GM23338 (cell line): ENCODE measurements around the gene ADA. TPM values are rescaled to one million over a fixed set of nuclear protein-coding genes. Genes with fewer than 3 reads are reported as not detected.

ENCODE experiments used
- ATAC-seq: fragments of 200-7000 bp; cut with Tn5 transposase; 3 replicates; pipeline ENCODE4 v1.9.1; 2020
- DNase-seq: peaks from one replicate; pipeline ENCODE4 v3.0.0-alpha.2; 2015; ENCODE audit warnings: low spot score
- H2AFZ ChIP-seq: fragments of 200-600 bp; sonication (generic); 2 replicates; pipeline ENCODE4 v1.8.0; 2016; ENCODE audit warnings: antibody characterized with exemption, mild to moderate bottlenecking, moderate library complexity
- H3F3A ChIP-seq: fragments of 200-600 bp; sonication (generic); replicated peaks from 2 replicates; pipeline ENCODE4 v1.8.0; 2017; ENCODE audit warnings: antibody characterized with exemption, mixed run types, low read depth
- H3K27ac ChIP-seq: fragments of 200-600 bp; sonication (generic); 2 replicates; pipeline ENCODE4 v1.6.1; 2016; ENCODE audit warnings: low read depth
- H3K27me3 ChIP-seq: fragments of 200-600 bp; sonication (generic); 2 replicates; pipeline ENCODE4 v1.8.0; 2016; ENCODE audit warnings: mild to moderate bottlenecking, mixed run types, moderate library complexity; ENCODE audit not compliant: insufficient read depth
- H3K36me3 ChIP-seq: fragments of 200-600 bp; sonication (generic); 2 replicates; pipeline ENCODE4 v1.8.0; 2016; ENCODE audit warnings: mild to moderate bottlenecking; ENCODE audit not compliant: insufficient read depth
- H3K4me1 ChIP-seq: fragments of 200-600 bp; sonication (generic); 2 replicates; pipeline ENCODE4 v1.8.0; 2016; ENCODE audit warnings: mild to moderate bottlenecking, moderate library complexity; ENCODE audit not compliant: insufficient read depth
- H3K4me2 ChIP-seq: fragments of 200-600 bp; sonication (generic); 2 replicates; pipeline ENCODE4 v1.7.1; 2017; ENCODE audit warnings: mixed run types
- H3K4me3 ChIP-seq: fragments of 200-600 bp; sonication (generic); 2 replicates; pipeline ENCODE4 v1.6.1; 2016; ENCODE audit warnings: mixed run types
- H3K79me2 ChIP-seq: fragments of 200-600 bp; sonication (generic); replicated peaks from 2 replicates; pipeline ENCODE4 v1.8.0; 2017; ENCODE audit warnings: mild to moderate bottlenecking; ENCODE audit not compliant: insufficient read depth
- H3K9me2 ChIP-seq: fragments of 200-600 bp; sonication (generic); 2 replicates; pipeline ENCODE4 v1.8.0; 2017; ENCODE audit not compliant: insufficient read depth
- H4K20me1 ChIP-seq: fragments of 200-600 bp; sonication (generic); replicated peaks from 2 replicates; pipeline ENCODE4 v1.8.0; 2017; ENCODE audit warnings: mild to moderate bottlenecking; ENCODE audit not compliant: insufficient read depth
- H3K27ac Mint-ChIP-seq: 2 replicates; pipeline ENCODE4 v1.8.0; 2020; ENCODE audit warnings: inconsistent platforms, mild to moderate bottlenecking, moderate library complexity, mixed read lengths
- H3K27me3 Mint-ChIP-seq: 3 replicates; pipeline ENCODE4 v1.8.0; 2022; ENCODE audit warnings: low read depth, mild to moderate bottlenecking, moderate library complexity, mixed read lengths, inconsistent platforms; ENCODE audit not compliant: insufficient read depth, poor library complexity
- H3K36me3 Mint-ChIP-seq: 3 replicates; pipeline ENCODE4 v1.8.0; 2021; ENCODE audit warnings: low read depth, mild to moderate bottlenecking, inconsistent platforms, moderate library complexity, mixed read lengths
- H3K4me1 Mint-ChIP-seq: 3 replicates; pipeline ENCODE4 v1.8.0; 2020; ENCODE audit warnings: mild to moderate bottlenecking, inconsistent platforms, mixed read lengths
- H3K4me3 Mint-ChIP-seq: 3 replicates; pipeline ENCODE4 v1.8.0; 2021; ENCODE audit warnings: moderate library complexity, mild to moderate bottlenecking, inconsistent platforms, mixed read lengths
- H3K9me3 Mint-ChIP-seq: 3 replicates; pipeline ENCODE4 v1.8.0; 2020; ENCODE audit warnings: moderate library complexity, mild to moderate bottlenecking, inconsistent platforms, mixed read lengths
- CREB1 ChIP-seq: fragments of 250-450 bp; sonication (Bioruptor Pico); IDR thresholded peaks from 2 replicates; pipeline ENCODE4 v1.5.0; 2020; ENCODE audit warnings: low read depth, mild to moderate bottlenecking, moderate library complexity
- EZH2phosphoT487 ChIP-seq: fragments of 200-600 bp; sonication (generic); IDR thresholded peaks from one replicate; pipeline ENCODE4 v1.8.1; 2018; ENCODE audit warnings: antibody characterized with exemption; ENCODE audit not compliant: unreplicated experiment
- ZNF331 ChIP-seq: fragments of 250-450 bp; sonication (Bioruptor Pico); IDR thresholded peaks from 2 replicates; pipeline ENCODE4 v1.5.0; 2020; ENCODE audit warnings: low read depth, mild to moderate bottlenecking, moderate library complexity
- polyA plus RNA-seq: library from polyadenylated mRNA; unstranded; fragments of >200 nt; fragmentation: Nextera tagmentation; extraction: Ambion mirVana; gene quantifications from 2 replicates; pipeline ENCODE4 v1.2.1, GENCODE V29; 2016
- total RNA-seq: library from RNA; depleted of rRNA; stranded (reverse); fragments of >200 nt; shearing (Covaris generic); gene quantifications from 2 replicates; pipeline ENCODE4 v1.2.3, GENCODE V29; 2014
- TF ChIP-seq, protein P1 (sequence below): fragments of 250-450 bp; sonication (Bioruptor Pico); IDR thresholded peaks from 2 replicates; pipeline ENCODE4 v1.5.0; 2020; ENCODE audit warnings: mild to moderate bottlenecking, moderate library complexity
- TF ChIP-seq, protein P2 (sequence below), 2 experiments: fragments of 200-600 bp in 1 of 2; sonication (generic) in 1 of 2; conservative IDR thresholded peaks; 2 replicates each; pipeline versions ENCODE4 v1.5.1 to v1.6.1; 2016 to 2017; ENCODE audit warnings: antibody characterized with exemption in 2 of 2, low read depth in 2 of 2, mild to moderate bottlenecking in 2 of 2, moderate library complexity in 1 of 2
- TF ChIP-seq, protein P3 (sequence below): IDR thresholded peaks from 2 replicates; pipeline ENCODE4 v1.6.1; 2016; ENCODE audit warnings: antibody characterized with exemption

The ADA gene
- total and polyA plus RNA-seq, 2 experiments from 2014 or later, result 15.8 to 16.2 TPM

DNA sequence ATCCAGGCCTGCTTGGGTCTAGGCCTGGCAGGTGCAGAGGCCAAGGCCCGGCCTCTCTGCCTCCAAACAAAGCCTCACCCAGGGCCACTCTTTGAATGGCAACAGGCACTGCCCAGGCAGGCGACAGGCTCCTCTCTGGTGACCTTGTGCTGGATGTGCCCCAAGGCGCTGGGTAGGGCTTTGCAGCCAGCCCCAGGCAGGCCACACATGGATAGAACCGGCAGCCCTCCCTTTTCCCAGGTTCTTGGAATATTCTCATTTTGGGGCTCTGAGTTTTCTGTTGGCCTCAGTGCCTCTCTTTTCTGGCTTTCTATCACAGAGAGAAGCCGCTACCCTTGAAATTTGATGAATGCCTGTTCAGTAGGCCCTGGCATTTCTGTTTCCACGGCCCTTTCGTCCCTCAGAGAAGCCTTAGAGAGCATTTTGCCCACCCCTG, 50.2 kb downstream of the ADA start (continued):
- TF ChIP-seq, protein P1, sequence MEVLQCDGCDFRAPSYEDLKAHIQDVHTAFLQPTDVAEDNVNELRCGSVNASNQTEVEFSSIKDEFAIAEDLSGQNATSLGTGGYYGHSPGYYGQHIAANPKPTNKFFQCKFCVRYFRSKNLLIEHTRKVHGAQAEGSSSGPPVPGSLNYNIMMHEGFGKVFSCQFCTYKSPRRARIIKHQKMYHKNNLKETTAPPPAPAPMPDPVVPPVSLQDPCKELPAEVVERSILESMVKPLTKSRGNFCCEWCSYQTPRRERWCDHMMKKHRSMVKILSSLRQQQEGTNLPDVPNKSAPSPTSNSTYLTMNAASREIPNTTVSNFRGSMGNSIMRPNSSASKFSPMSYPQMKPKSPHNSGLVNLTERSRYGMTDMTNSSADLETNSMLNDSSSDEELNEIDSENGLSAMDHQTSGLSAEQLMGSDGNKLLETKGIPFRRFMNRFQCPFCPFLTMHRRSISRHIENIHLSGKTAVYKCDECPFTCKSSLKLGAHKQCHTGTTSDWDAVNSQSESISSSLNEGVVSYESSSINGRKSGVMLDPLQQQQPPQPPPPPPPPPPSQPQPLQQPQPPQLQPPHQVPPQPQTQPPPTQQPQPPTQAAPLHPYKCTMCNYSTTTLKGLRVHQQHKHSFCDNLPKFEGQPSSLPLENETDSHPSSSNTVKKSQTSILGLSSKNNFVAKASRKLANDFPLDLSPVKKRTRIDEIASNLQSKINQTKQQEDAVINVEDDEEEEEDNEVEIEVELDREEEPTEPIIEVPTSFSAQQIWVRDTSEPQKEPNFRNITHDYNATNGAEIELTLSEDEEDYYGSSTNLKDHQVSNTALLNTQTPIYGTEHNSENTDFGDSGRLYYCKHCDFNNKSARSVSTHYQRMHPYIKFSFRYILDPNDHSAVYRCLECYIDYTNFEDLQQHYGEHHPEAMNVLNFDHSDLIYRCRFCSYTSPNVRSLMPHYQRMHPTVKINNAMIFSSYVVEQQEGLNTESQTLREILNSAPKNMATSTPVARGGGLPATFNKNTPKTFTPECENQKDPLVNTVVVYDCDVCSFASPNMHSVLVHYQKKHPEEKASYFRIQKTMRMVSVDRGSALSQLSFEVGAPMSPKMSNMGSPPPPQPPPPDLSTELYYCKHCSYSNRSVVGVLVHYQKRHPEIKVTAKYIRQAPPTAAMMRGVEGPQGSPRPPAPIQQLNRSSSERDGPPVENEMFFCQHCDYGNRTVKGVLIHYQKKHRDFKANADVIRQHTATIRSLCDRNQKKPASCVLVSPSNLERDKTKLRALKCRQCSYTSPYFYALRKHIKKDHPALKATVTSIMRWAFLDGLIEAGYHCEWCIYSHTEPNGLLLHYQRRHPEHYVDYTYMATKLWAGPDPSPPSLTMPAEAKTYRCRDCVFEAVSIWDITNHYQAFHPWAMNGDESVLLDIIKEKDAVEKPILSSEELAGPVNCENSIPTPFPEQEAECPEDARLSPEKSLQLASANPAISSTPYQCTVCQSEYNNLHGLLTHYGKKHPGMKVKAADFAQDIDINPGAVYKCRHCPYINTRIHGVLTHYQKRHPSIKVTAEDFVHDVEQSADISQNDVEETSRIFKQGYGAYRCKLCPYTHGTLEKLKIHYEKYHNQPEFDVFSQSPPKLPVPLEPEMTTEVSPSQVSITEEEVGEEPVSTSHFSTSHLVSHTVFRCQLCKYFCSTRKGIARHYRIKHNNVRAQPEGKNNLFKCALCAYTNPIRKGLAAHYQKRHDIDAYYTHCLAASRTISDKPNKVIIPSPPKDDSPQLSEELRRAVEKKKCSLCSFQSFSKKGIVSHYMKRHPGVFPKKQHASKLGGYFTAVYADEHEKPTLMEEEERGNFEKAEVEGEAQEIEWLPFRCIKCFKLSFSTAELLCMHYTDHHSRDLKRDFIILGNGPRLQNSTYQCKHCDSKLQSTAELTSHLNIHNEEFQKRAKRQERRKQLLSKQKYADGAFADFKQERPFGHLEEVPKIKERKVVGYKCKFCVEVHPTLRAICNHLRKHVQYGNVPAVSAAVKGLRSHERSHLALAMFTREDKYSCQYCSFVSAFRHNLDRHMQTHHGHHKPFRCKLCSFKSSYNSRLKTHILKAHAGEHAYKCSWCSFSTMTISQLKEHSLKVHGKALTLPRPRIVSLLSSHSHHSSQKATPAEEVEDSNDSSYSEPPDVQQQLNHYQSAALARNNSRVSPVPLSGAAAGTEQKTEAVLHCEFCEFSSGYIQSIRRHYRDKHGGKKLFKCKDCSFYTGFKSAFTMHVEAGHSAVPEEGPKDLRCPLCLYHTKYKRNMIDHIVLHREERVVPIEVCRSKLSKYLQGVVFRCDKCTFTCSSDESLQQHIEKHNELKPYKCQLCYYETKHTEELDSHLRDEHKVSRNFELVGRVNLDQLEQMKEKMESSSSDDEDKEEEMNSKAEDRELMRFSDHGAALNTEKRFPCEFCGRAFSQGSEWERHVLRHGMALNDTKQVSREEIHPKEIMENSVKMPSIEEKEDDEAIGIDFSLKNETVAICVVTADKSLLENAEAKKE (CRISPR knock-in tag), result no peak
- TF ChIP-seq ZNF331 (CRISPR knock-in tag) (no peak), EZH2phosphoT487 (no peak)
- TF ChIP-seq, protein P2, sequence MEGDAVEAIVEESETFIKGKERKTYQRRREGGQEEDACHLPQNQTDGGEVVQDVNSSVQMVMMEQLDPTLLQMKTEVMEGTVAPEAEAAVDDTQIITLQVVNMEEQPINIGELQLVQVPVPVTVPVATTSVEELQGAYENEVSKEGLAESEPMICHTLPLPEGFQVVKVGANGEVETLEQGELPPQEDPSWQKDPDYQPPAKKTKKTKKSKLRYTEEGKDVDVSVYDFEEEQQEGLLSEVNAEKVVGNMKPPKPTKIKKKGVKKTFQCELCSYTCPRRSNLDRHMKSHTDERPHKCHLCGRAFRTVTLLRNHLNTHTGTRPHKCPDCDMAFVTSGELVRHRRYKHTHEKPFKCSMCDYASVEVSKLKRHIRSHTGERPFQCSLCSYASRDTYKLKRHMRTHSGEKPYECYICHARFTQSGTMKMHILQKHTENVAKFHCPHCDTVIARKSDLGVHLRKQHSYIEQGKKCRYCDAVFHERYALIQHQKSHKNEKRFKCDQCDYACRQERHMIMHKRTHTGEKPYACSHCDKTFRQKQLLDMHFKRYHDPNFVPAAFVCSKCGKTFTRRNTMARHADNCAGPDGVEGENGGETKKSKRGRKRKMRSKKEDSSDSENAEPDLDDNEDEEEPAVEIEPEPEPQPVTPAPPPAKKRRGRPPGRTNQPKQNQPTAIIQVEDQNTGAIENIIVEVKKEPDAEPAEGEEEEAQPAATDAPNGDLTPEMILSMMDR (conservative IDR thresholded peaks at IDR 0.05; ENCODE audit: low read depth in 2 of 2), result no peak
- TF ChIP-seq, protein P3, sequence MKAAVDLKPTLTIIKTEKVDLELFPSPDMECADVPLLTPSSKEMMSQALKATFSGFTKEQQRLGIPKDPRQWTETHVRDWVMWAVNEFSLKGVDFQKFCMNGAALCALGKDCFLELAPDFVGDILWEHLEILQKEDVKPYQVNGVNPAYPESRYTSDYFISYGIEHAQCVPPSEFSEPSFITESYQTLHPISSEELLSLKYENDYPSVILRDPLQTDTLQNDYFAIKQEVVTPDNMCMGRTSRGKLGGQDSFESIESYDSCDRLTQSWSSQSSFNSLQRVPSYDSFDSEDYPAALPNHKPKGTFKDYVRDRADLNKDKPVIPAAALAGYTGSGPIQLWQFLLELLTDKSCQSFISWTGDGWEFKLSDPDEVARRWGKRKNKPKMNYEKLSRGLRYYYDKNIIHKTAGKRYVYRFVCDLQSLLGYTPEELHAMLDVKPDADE, result no peak

DNA sequence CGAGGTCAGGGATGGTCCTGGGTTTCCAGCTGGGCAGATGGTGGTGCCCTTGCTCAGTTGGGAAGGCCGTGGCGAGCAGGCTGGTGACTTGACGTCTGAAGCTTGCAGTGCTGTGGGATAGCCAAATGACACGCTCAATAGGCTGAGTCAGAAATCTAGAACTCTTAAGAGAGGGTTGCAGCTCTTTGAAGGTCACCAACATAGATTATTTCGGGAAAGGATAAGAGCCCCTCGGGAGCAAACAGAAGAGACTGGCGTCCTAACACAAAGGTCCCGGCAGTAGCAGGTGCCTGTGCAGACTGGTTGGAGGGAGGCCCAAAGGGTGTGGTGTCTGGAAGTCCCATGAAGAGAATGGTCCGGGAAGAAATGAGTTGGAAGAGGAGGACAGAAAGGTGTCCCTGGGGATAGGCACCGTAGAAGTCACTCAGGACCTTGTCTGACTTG, 50.7 kb downstream of the ADA start:
- no peaks in the 10 kb centered on the region for H4K20me1 ChIP-seq
- H2AFZ ChIP-seq, result no peak overlapping the region
- DNase-seq, result no peak
- H3K4me3 ChIP-seq, result no peak overlapping the region
- no peaks in the 10 kb centered on the region for H3F3A ChIP-seq
- H3K36me3 ChIP-seq, result no peaks in the 10 kb centered on the region
- no peak overlapping the region for H3K4me2 ChIP-seq
- H3K4me1 Mint-ChIP-seq, result peaks cover 34% of the 10 kb centered on the region
- H3K4me1 ChIP-seq, result peaks cover 18% of the 10 kb centered on the region; the same call in 1 of the 2 replicates
- no peaks in the 10 kb centered on the region for H3K9me2 ChIP-seq
- no peaks in the 10 kb centered on the region for H3K27me3 ChIP-seq
- no peak overlapping the region for H3K27ac Mint-ChIP-seq
- no peaks in the 10 kb centered on the region for H3K79me2 ChIP-seq
- no peak for ATAC-seq
- H3K36me3 Mint-ChIP-seq, result no peaks in the 10 kb centered on the region
- H3K4me3 Mint-ChIP-seq, result no peak overlapping the region
- no peak overlapping the region for H3K27ac ChIP-seq
- peaks cover 12% of the 10 kb centered on the region for H3K27me3 Mint-ChIP-seq
- no peaks in the 10 kb centered on the region for H3K9me3 Mint-ChIP-seq
- TF ChIP-seq, protein P1 (CRISPR knock-in tag), result no peak
- TF ChIP-seq CREB1 (CRISPR knock-in tag), result no peak
